ENCODE data around the gene DPP10. TPM values are rescaled to one million over a fixed set of nuclear protein-coding genes. Genes with fewer than 3 reads are reported as not detected.

The DPP10 gene
- total and polyA plus RNA-seq, 10 of the 15 experiments (the other 5 are each of a cell fraction or from before 2014, with no cell fraction given) = not detected

DNA sequence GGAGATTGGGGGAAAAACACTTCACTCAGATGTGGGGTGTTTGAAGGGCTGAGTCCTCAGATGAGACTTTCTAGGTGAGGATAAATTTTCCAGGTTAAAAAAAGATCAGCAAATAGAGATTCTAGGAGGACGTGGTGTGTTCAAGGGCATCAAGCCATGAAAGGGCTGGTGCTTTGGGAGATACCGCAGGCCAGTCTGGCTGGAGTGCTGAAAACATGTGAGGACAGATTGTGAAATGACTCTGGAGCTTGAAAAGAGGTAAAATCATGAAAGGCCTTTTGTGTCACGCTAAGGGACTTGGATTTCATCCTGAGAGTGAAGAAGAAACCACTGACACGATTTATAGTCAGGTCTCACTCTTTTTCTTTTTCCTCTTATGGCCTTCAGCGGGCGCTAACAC is 320.5 kb downstream of the DPP10 start (continued):
- TF ChIP-seq FOXM1 (IDR thresholded peaks at IDR 0.05; ENCODE audit: low read depth, low read length) (no peak), SREBF2 (IDR thresholded peaks at IDR 0.05; ENCODE audit: low read length) (no peak), EED (IDR thresholded peaks at IDR 0.05; ENCODE audit: low read depth) (no peak), RFX5 (IDR thresholded peaks at IDR 0.05; ENCODE audit: low read depth, low read length) (no peak)
- TF ChIP-seq, protein P1, sequence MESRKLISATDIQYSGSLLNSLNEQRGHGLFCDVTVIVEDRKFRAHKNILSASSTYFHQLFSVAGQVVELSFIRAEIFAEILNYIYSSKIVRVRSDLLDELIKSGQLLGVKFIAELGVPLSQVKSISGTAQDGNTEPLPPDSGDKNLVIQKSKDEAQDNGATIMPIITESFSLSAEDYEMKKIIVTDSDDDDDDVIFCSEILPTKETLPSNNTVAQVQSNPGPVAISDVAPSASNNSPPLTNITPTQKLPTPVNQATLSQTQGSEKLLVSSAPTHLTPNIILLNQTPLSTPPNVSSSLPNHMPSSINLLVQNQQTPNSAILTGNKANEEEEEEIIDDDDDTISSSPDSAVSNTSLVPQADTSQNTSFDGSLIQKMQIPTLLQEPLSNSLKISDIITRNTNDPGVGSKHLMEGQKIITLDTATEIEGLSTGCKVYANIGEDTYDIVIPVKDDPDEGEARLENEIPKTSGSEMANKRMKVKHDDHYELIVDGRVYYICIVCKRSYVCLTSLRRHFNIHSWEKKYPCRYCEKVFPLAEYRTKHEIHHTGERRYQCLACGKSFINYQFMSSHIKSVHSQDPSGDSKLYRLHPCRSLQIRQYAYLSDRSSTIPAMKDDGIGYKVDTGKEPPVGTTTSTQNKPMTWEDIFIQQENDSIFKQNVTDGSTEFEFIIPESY (IDR thresholded peaks at IDR 0.05) = no peak
- TF ChIP-seq, protein P2, sequence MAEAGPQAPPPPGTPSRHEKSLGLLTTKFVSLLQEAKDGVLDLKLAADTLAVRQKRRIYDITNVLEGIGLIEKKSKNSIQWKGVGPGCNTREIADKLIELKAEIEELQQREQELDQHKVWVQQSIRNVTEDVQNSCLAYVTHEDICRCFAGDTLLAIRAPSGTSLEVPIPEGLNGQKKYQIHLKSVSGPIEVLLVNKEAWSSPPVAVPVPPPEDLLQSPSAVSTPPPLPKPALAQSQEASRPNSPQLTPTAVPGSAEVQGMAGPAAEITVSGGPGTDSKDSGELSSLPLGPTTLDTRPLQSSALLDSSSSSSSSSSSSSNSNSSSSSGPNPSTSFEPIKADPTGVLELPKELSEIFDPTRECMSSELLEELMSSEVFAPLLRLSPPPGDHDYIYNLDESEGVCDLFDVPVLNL (IDR thresholded peaks at IDR 0.05; ENCODE audit: low read depth, low read length) = no peak

DNA sequence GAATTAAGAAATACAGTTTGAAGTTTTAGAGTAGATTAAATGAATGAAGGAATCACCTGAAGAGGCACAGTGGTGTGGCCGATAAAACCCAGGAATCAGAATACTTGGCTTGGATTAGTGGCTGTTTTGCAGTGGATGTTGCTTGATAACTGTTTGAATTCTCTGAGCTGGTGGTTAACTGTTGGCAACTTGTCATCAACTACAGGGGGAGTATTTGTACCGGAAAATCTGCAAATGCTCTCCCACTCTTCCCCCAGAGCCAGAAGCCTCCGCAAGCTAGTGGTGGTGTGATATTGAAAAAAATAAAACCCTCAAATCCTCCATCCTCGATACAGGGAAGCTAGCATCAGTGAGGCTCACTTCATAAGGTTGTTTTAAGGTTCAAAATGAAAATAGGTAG is 326.7 kb downstream of the DPP10 start:
- ChIA-PET CTCF (no interaction called here), RAD21 (ENCODE audit: unreplicated experiment) (no interaction called here), SMC1A (ENCODE audit: uncharacterized antibody, unreplicated experiment) (no interaction called here), POLR2A (no interaction called here)
- no peak overlapping the region for H3K4me2 ChIP-seq (ENCODE audit: control insufficient read depth, insufficient read depth)
- H3K9me3 ChIP-seq (replicated peaks; ENCODE audit: control insufficient read depth, insufficient read depth, low read length) = no peaks in the 10 kb centered on the region
- H3K79me2 ChIP-seq (ENCODE audit: control insufficient read depth, insufficient read depth, low read length) = no peaks in the 10 kb centered on the region
- WGBS (ENCODE audit: insufficient coverage, insufficient replicate concordance, low lambda C conversion rate, missing lambda C conversion rate) = 45% methylated on average over 4 of the region's 4 CpGs
- ATAC-seq (no peak), FAIRE-seq (no peak), DNase-seq (ENCODE audit: low read depth, low spot score) (no peak)
- no peak overlapping the region for H3K4me3 ChIP-seq
- in situ Hi-C loops (cut with MboI) = no loop called here
- intact Hi-C loops (cut with micrococcal nuclease; ENCODE audit: unreplicated experiment) = no loop called here
- no peaks in the 10 kb centered on the region for H3K36me3 ChIP-seq (ENCODE audit: control insufficient read depth in 2 of 2, insufficient read depth in 2 of 2, low read length in 1 of 2)
- no peak overlapping the region for H3K9ac ChIP-seq (ENCODE audit: control insufficient read depth, insufficient read depth, low read length)
- no TSS peak for BruUV-seq (replicated peaks)
- H3K27me3 ChIP-seq (replicated peaks in 1 of 2; ENCODE audit: control insufficient read depth in 2 of 2, insufficient read depth in 2 of 2, low read length in 1 of 2) = no peaks in the 10 kb centered on the region
- no peaks in the 10 kb centered on the region for H3K4me1 ChIP-seq (ENCODE audit: control insufficient read depth, insufficient read depth, low read length)
- H2AFZ ChIP-seq (ENCODE audit: control insufficient read depth, low read depth, low read length) = no peak overlapping the region
- no peak overlapping the region for H3K27ac ChIP-seq (ENCODE audit: control insufficient read depth, insufficient read depth)
- no peaks in the 10 kb centered on the region for H4K20me1 ChIP-seq (ENCODE audit: control insufficient read depth, insufficient read depth)
- TF ChIP-seq RB1 (IDR thresholded peaks at IDR 0.05; ENCODE audit: borderline replicate concordance) (no peak), SUPT20H (IDR thresholded peaks at IDR 0.05; ENCODE audit: borderline replicate concordance, control insufficient read depth, low read depth, low read length) (no peak), TAF1 (IDR thresholded peaks at IDR 0.05; ENCODE audit: borderline replicate concordance, low read depth, low read length) (no peak), NR2C1 (IDR thresholded peaks at IDR 0.05) (no peak), WRNIP1 (IDR thresholded peaks at IDR 0.05; ENCODE audit: borderline replicate concordance, low read depth, low read length) (no peak)
- TF ChIP-seq, protein P2 (IDR thresholded peaks at IDR 0.05; ENCODE audit: low read depth, low read length) = no peak
- TF ChIP-seq, protein P3, sequence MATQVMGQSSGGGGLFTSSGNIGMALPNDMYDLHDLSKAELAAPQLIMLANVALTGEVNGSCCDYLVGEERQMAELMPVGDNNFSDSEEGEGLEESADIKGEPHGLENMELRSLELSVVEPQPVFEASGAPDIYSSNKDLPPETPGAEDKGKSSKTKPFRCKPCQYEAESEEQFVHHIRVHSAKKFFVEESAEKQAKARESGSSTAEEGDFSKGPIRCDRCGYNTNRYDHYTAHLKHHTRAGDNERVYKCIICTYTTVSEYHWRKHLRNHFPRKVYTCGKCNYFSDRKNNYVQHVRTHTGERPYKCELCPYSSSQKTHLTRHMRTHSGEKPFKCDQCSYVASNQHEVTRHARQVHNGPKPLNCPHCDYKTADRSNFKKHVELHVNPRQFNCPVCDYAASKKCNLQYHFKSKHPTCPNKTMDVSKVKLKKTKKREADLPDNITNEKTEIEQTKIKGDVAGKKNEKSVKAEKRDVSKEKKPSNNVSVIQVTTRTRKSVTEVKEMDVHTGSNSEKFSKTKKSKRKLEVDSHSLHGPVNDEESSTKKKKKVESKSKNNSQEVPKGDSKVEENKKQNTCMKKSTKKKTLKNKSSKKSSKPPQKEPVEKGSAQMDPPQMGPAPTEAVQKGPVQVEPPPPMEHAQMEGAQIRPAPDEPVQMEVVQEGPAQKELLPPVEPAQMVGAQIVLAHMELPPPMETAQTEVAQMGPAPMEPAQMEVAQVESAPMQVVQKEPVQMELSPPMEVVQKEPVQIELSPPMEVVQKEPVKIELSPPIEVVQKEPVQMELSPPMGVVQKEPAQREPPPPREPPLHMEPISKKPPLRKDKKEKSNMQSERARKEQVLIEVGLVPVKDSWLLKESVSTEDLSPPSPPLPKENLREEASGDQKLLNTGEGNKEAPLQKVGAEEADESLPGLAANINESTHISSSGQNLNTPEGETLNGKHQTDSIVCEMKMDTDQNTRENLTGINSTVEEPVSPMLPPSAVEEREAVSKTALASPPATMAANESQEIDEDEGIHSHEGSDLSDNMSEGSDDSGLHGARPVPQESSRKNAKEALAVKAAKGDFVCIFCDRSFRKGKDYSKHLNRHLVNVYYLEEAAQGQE (IDR thresholded peaks at IDR 0.05; ENCODE audit: low read depth, low read length) = no peak

Data from GM12878 (cell line).